Breast epithelium (tissue), 4 donors: ENCODE measurements around the gene ZNF236. TPM values are rescaled to one million over a fixed set of nuclear protein-coding genes. Genes with fewer than 3 reads are reported as not detected.

Experiments
- DNase-seq, 2 donors: peaks; one replicate each; pipeline ENCODE4 v3.0.0-alpha.2; 2019; ENCODE audit warnings: low spot score in 2 of 2
- H3K27ac ChIP-seq, 2 donors: fragments of 200-600 bp; sonication (generic) in 1 of 2; one replicate each; pipeline ENCODE4 v1.5.1; 2016 to 2019; ENCODE audit warnings: mild to moderate bottlenecking in 1 of 2
- H3K27me3 ChIP-seq, 2 donors: fragments of 200-600 bp; sonication (generic) in 1 of 2; one replicate each; pipeline versions ENCODE4 v1.5.1 to v1.6.0; 2017 to 2019; ENCODE audit warnings: control low read depth in 1 of 2, mild to moderate bottlenecking in 1 of 2
- H3K36me3 ChIP-seq: fragments of 200-600 bp; one replicate; pipeline ENCODE4 v1.5.1; 2019
- H3K4me1 ChIP-seq, 2 donors: fragments of 200-600 bp; sonication (generic); one replicate each; pipeline ENCODE4 v1.5.1; 2016 to 2019; ENCODE audit warnings: control low read depth in 1 of 2
- H3K4me3 ChIP-seq, 3 donors: fragments of 200-600 bp; sonication (generic); 1 replicate in 2 of 3; 2 replicates in 1 of 3; pipeline ENCODE4 v1.5.1; 2016 to 2019; ENCODE audit warnings: mild to moderate bottlenecking in 3 of 3, moderate library complexity in 2 of 3
- H3K9me3 ChIP-seq, 2 donors: fragments of 200-600 bp; sonication (generic) in 1 of 2; one replicate each; pipeline ENCODE4 v1.5.1; 2016 to 2019; ENCODE audit warnings: control low read depth in 1 of 2
- CTCF ChIP-seq, 3 donors: fragments of 450-650 bp; IDR thresholded peaks; one replicate each; pipeline ENCODE4 v1.5.1; 2016 to 2017; ENCODE audit warnings: antibody characterized with exemption in 3 of 3, mild to moderate bottlenecking in 3 of 3, moderate library complexity in 3 of 3
- POLR2A ChIP-seq: fragments of 450-650 bp; IDR thresholded peaks from one replicate; pipeline ENCODE4 v1.6.1; 2016; ENCODE audit warnings: antibody characterized with exemption, mild to moderate bottlenecking, moderate library complexity
- POLR2AphosphoS5 ChIP-seq, 3 donors: sonication (generic); formaldehyde crosslinking; IDR thresholded peaks; one replicate each; pipeline ENCODE4 v1.6.1; 2017; ENCODE audit warnings: antibody characterized with exemption in 3 of 3
- intact Hi-C: fragments of 100-400 bp; cut with DNase I; formaldehyde crosslinking; loops from one replicate; pipeline ENCODE4 v1.15.1; 2023; ENCODE audit warnings: low total_unique reads
- total RNA-seq, 3 donors: library from RNA; depleted of rRNA; stranded (reverse); fragments of >200 nt; gene quantifications; one replicate each; pipeline ENCODE4 v1.1.0, GENCODE V29; 2016

ZNF236 gene
- total RNA-seq, 3 donors from 2014 or later = 12.3 to 28.2 (median 27.1) TPM

DNA sequence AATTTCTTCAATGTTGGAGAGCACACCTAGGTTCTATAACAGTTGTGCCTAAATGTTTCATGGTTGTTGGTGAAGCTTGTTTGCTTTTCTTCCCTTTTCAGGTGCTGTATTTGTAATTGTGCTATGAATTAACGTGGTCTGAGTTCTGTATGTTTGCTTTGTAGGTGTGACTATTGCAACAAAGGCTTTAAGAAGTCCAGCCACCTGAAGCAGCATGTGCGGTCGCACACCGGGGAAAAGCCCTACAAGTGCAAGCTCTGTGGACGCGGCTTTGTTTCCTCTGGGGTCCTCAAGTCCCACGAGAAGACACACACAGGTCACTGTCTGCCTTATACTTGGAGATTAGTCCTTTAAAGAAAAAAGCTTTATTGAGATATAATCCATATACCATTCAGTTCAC lies 91.2 kb downstream of the ZNF236 start:
- Histone ChIP-seq H3K27me3 (no peaks in the 10 kb centered on the region), H3K36me3 (no peaks in the 10 kb centered on the region), H3K4me3 (no peak overlapping the region), H3K9me3 (no peaks in the 10 kb centered on the region), H3K4me1 (no peaks in the 10 kb centered on the region), H3K27ac (no peak overlapping the region)
- TF ChIP-seq CTCF (IDR thresholded peaks at IDR 0.05) = no peak
- no peak for TF ChIP-seq POLR2AphosphoS5 (IDR thresholded peaks at IDR 0.05)
- TF ChIP-seq POLR2A = no peak
- intact Hi-C loops = no loop called here
- DNase-seq = no peak

DNA sequence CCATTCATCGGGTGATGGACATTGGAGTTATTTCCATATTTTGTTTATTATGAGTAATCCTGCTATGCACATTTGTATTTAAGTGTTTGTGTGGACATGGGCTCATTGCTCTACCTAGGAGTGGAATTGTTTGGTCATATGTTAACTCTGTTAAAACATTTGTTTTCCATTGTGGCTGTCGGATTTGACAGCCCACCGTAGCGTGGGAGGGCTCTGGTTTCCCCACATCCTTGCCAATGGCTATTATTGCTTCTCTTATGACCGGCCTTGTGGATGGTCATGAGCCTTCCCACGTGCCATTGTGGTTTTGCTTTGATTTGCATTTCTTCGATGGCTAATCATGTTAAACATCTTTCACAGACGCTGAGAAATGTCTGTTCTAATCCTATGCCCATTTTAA lies 92.0 kb downstream of the ZNF236 start:
- Histone ChIP-seq H3K27me3 (no peaks in the 10 kb centered on the region), H3K4me1 (no peaks in the 10 kb centered on the region), H3K4me3 (no peak overlapping the region), H3K9me3 (no peaks in the 10 kb centered on the region), H3K36me3 (no peaks in the 10 kb centered on the region), H3K27ac (no peak overlapping the region)
- TF ChIP-seq CTCF (IDR thresholded peaks at IDR 0.05) = no peak
- no peak for TF ChIP-seq POLR2A
- no peak for TF ChIP-seq POLR2AphosphoS5 (IDR thresholded peaks at IDR 0.05)
- intact Hi-C loops = no loop called here
- no peak for DNase-seq

- intact Hi-C loops = no loop called here
- Histone ChIP-seq H3K4me1 (no peaks in the 10 kb centered on the region), H3K27ac (no peak overlapping the region), H3K4me3 (no peak overlapping the region), H3K9me3 (no peaks in the 10 kb centered on the region), H3K36me3 (no peaks in the 10 kb centered on the region), H3K27me3 (no peaks in the 10 kb centered on the region)
- DNase-seq = no peak
- TF ChIP-seq POLR2AphosphoS5 (IDR thresholded peaks at IDR 0.05) (no peak), CTCF (IDR thresholded peaks at IDR 0.05) (no peak), POLR2A (no peak)
These were observed 92.4 kb downstream of the ZNF236 start for GRCh38 chr18:76914796-76915195.

GRCh38 chr18:76915456-76915855 lies 93.1 kb downstream of the ZNF236 start:
- Histone ChIP-seq H3K36me3 (no peaks in the 10 kb centered on the region), H3K27me3 (no peaks in the 10 kb centered on the region), H3K4me1 (no peaks in the 10 kb centered on the region), H3K9me3 (no peaks in the 10 kb centered on the region), H3K4me3 (no peak overlapping the region), H3K27ac (no peak overlapping the region)
- no peak for TF ChIP-seq CTCF (IDR thresholded peaks at IDR 0.05)
- TF ChIP-seq POLR2A = no peak
- no peak for TF ChIP-seq POLR2AphosphoS5 (IDR thresholded peaks at IDR 0.05)
- intact Hi-C loops = no loop called here
- DNase-seq = no peak

- TF ChIP-seq POLR2AphosphoS5 (IDR thresholded peaks at IDR 0.05) (no peak), CTCF (IDR thresholded peaks at IDR 0.05) (no peak), POLR2A (no peak)
These were observed 98.6 kb downstream of the ZNF236 start for GRCh38 chr18:76920974-76921373.

More at GRCh38 chr18:76920974-76921373, 98.6 kb downstream of the ZNF236 start:
- no peaks in the 10 kb centered on the region for H3K27me3 ChIP-seq
- DNase-seq = no peak
- no peak overlapping the region for H3K27ac ChIP-seq
- no peak overlapping the region for H3K4me3 ChIP-seq
- no peaks in the 10 kb centered on the region for H3K36me3 ChIP-seq
- no peaks in the 10 kb centered on the region for H3K4me1 ChIP-seq
- no peaks in the 10 kb centered on the region for H3K9me3 ChIP-seq
- intact Hi-C loops = no loop called here
